GM06990 (cell line): ENCODE measurements around the gene UNC13D.

ENCODE experiments used
- DNase-seq: peaks from one replicate; pipeline ENCODE4 v3.0.0-alpha.2; 2011; ENCODE audit not compliant: insufficient read length; ENCODE audit errors: extremely low read depth
- H3K27me3 ChIP-seq: replicated peaks from 2 replicates; pipeline ENCODE4 v1.6.0; 2011; ENCODE audit warnings: low read length; ENCODE audit not compliant: control insufficient read depth, insufficient read depth
- H3K36me3 ChIP-seq: 2 replicates; pipeline ENCODE4 v1.5.1; 2011; ENCODE audit warnings: low read length; ENCODE audit not compliant: control insufficient read depth, insufficient read depth
- H3K4me3 ChIP-seq: replicated peaks from 2 replicates; pipeline ENCODE4 v1.5.1; 2011; ENCODE audit warnings: low read depth, mild to moderate bottlenecking, control low read depth, low read length
- TF ChIP-seq, protein P1 (sequence below): IDR thresholded peaks from 2 replicates; pipeline ENCODE4 v1.5.1; 2011; ENCODE audit warnings: low read length, control low read depth, mild to moderate bottlenecking, inconsistent platforms; ENCODE audit not compliant: insufficient read depth, poor library complexity, severe bottlenecking

The UNC13D gene

GRCh38 chr17:75817571-75817970 lies 26.6 kb downstream of the UNC13D start:
- Histone ChIP-seq H3K27me3 (no peaks in the 10 kb centered on the region), H3K4me3 (no peak overlapping the region), H3K36me3 (peaks cover 55% of the 10 kb centered on the region)
- no peak for DNase-seq
- TF ChIP-seq, protein P1, sequence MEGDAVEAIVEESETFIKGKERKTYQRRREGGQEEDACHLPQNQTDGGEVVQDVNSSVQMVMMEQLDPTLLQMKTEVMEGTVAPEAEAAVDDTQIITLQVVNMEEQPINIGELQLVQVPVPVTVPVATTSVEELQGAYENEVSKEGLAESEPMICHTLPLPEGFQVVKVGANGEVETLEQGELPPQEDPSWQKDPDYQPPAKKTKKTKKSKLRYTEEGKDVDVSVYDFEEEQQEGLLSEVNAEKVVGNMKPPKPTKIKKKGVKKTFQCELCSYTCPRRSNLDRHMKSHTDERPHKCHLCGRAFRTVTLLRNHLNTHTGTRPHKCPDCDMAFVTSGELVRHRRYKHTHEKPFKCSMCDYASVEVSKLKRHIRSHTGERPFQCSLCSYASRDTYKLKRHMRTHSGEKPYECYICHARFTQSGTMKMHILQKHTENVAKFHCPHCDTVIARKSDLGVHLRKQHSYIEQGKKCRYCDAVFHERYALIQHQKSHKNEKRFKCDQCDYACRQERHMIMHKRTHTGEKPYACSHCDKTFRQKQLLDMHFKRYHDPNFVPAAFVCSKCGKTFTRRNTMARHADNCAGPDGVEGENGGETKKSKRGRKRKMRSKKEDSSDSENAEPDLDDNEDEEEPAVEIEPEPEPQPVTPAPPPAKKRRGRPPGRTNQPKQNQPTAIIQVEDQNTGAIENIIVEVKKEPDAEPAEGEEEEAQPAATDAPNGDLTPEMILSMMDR: no peak

GRCh38 chr17:75816693-75817092 lies 27.5 kb downstream of the UNC13D start:
- no peak overlapping the region for H3K4me3 ChIP-seq
- H3K36me3 ChIP-seq: peaks cover 57% of the 10 kb centered on the region
- DNase-seq: no peak
- TF ChIP-seq, protein P1: no peak
- H3K27me3 ChIP-seq: no peaks in the 10 kb centered on the region

GRCh38 chr17:75815399-75815798 lies 28.8 kb downstream of the UNC13D start:
- H3K4me3 ChIP-seq: no peak overlapping the region
- no peak for DNase-seq
- no peaks in the 10 kb centered on the region for H3K27me3 ChIP-seq
- peaks cover 54% of the 10 kb centered on the region for H3K36me3 ChIP-seq
- TF ChIP-seq, protein P1: no peak

DNA sequence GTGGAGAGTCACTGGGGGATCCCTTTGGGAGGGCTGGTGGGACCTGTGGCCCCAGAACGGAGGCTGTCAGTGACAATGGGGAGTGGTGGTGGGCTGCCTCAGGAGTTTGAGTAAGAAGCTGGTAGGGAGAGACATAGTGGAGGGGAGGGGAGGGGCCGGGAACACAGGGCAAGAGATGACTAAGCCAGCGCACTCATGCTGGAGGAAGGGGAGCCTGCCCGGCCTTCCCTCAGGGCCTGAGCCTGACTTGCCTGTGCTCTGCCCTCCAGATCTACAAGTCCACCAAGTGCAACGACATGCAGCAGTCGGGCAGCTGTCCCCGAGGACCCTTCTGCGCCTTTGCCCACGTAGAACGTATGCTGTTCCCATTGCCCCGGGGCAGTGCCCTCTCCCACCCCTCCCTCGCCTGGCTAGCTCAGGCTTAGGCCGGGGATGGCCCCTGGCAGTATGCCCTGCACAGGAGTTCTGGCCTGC lies 29.3 kb downstream of the UNC13D start:
- H3K27me3 ChIP-seq: no peaks in the 10 kb centered on the region
- H3K36me3 ChIP-seq: peaks cover 50% of the 10 kb centered on the region
- TF ChIP-seq, protein P1: no peak
- no peak overlapping the region for H3K4me3 ChIP-seq
- DNase-seq: no peak

- no peaks in the 10 kb centered on the region for H3K27me3 ChIP-seq
- no peak for DNase-seq
- TF ChIP-seq, protein P1: no peak
- peaks cover 47% of the 10 kb centered on the region for H3K36me3 ChIP-seq
- no peak overlapping the region for H3K4me3 ChIP-seq
These were observed 30.2 kb downstream of the UNC13D start for GRCh38 chr17:75814021-75814395.
